Measurements from ENCODE around the gene SLC10A7. TPM values are rescaled to one million over a fixed set of nuclear protein-coding genes. Genes with fewer than 3 reads are reported as not detected.

Gene SLC10A7
- polyA plus RNA-seq, 1 donor (not counting 4 experiments of a cell fraction or from before 2014, with no cell fraction given), result 12.7 TPM

DNA sequence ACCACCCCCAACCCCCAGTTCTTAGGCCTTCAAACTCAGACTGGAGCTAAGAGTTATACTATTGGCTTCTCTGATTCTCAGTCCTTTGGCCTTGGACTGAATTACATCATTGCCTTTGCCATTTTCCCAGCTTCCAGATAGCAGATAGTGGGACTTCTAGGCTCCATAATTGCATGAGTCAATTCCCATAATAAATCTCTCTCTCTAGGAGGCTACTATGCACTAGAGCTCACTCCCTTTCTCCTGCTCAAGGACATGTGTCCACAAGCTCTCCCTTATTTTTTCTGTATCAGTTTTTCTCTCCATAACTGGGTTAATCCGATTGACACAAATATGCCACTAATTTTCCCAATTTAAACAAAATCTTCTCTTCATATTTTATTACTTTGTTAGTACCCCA, 204.0 kb downstream of the SLC10A7 start:
- no peak for FAIRE-seq
- H2AFZ ChIP-seq (ENCODE audit: control insufficient read depth, low read length), result no peak overlapping the region
- dilution Hi-C loops (cut with MboI; ENCODE audit: extremely low pct_ligation_motif_present, low sequenced_read_pairs), result no loop called here

DNA sequence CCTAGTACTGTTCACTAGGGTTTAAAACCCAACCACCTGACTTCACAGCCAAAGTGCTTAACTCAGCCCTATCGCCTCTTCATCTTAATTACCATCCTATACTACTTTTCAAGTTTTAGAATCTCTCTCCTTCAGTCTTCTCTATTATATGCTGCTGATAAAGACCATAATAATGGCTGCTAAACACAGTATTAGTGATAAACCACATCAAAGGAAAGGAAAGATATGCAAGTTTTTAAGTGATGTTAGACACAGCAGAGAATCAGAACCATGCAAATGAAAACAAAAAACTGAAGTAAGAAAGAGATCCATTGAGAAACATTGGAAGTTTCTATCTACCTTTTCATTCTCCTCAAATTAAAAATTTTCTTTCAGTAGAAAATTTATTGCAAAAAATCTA, 206.6 kb downstream of the SLC10A7 start:
- H4K20me1 ChIP-seq (ENCODE audit: control insufficient read depth, extremely low read depth, insufficient read depth, low read length), result no peaks in the 10 kb centered on the region
- no peaks in the 10 kb centered on the region for H3K9me3 ChIP-seq (ENCODE audit: control insufficient read depth, low read depth, low read length)
- no peak overlapping the region for H3K27ac ChIP-seq (ENCODE audit: control insufficient read depth, insufficient read depth, low read length)
- no peaks in the 10 kb centered on the region for H3K4me1 ChIP-seq (ENCODE audit: control insufficient read depth, extremely low read depth, insufficient read depth, low read length)
- no peak overlapping the region for H2AFZ ChIP-seq (ENCODE audit: control insufficient read depth, low read length)
- H3K79me2 ChIP-seq (ENCODE audit: control insufficient read depth, insufficient read depth, low read length), result no peaks in the 10 kb centered on the region
- TF ChIP-seq, protein P1, sequence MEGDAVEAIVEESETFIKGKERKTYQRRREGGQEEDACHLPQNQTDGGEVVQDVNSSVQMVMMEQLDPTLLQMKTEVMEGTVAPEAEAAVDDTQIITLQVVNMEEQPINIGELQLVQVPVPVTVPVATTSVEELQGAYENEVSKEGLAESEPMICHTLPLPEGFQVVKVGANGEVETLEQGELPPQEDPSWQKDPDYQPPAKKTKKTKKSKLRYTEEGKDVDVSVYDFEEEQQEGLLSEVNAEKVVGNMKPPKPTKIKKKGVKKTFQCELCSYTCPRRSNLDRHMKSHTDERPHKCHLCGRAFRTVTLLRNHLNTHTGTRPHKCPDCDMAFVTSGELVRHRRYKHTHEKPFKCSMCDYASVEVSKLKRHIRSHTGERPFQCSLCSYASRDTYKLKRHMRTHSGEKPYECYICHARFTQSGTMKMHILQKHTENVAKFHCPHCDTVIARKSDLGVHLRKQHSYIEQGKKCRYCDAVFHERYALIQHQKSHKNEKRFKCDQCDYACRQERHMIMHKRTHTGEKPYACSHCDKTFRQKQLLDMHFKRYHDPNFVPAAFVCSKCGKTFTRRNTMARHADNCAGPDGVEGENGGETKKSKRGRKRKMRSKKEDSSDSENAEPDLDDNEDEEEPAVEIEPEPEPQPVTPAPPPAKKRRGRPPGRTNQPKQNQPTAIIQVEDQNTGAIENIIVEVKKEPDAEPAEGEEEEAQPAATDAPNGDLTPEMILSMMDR (optimal IDR thresholded peaks at IDR 0.05 in 1 of 3, IDR thresholded peaks at IDR 0.05 in 1 of 3, conservative IDR thresholded peaks at IDR 0.05 in 1 of 3; ENCODE audit: extremely low read depth in 1 of 3, insufficient read depth in 2 of 3, low read length in 3 of 3), result no peak
- TF ChIP-seq EZH2 (IDR thresholded peaks at IDR 0.05; ENCODE audit: low read length), result no peak
- no peaks in the 10 kb centered on the region for H3K36me3 ChIP-seq (ENCODE audit: control insufficient read depth in 2 of 2, extremely low read depth in 1 of 2, insufficient read depth in 2 of 2, low read length in 2 of 2)
- FAIRE-seq (no peak), DNase-seq (ENCODE audit: low read depth, low spot score) (no peak)
- no peak overlapping the region for H3K4me3 ChIP-seq (ENCODE audit: control insufficient read depth in 2 of 3, extremely low read depth in 1 of 3, insufficient read depth in 2 of 3, low read depth in 1 of 3, low read length in 3 of 3)
- no peaks in the 10 kb centered on the region for H3K9me1 ChIP-seq (ENCODE audit: control insufficient read depth, extremely low read depth, insufficient read depth, low read length)
- no peak overlapping the region for H3K9ac ChIP-seq (ENCODE audit: control insufficient read depth, extremely low read depth, insufficient read depth, low read length)
- H3K4me2 ChIP-seq (ENCODE audit: control insufficient read depth, extremely low read depth, insufficient read depth, low read depth, low read length), result no peak overlapping the region
- no peaks in the 10 kb centered on the region for H3K27me3 ChIP-seq (ENCODE audit: control insufficient read depth, extremely low read depth, insufficient read depth, low read length)
- dilution Hi-C loops (cut with MboI; ENCODE audit: extremely low pct_ligation_motif_present, low sequenced_read_pairs), result no loop called here

More for the DNA sequence above, 204.0 kb downstream of the SLC10A7 start:
- no peak for DNase-seq (ENCODE audit: low read depth, low spot score)
- Histone ChIP-seq H3K79me2 (ENCODE audit: control insufficient read depth, insufficient read depth, low read length) (no peaks in the 10 kb centered on the region), H3K27me3 (ENCODE audit: control insufficient read depth, extremely low read depth, insufficient read depth, low read length) (no peaks in the 10 kb centered on the region), H3K4me2 (ENCODE audit: control insufficient read depth, extremely low read depth, insufficient read depth, low read depth, low read length) (no peak overlapping the region), H3K36me3 (ENCODE audit: control insufficient read depth in 2 of 2, extremely low read depth in 1 of 2, insufficient read depth in 2 of 2, low read length in 2 of 2) (no peaks in the 10 kb centered on the region), H3K27ac (ENCODE audit: control insufficient read depth, insufficient read depth, low read length) (no peak overlapping the region), H3K4me1 (ENCODE audit: control insufficient read depth, extremely low read depth, insufficient read depth, low read length) (no peaks in the 10 kb centered on the region), H3K9me3 (ENCODE audit: control insufficient read depth, low read depth, low read length) (no peaks in the 10 kb centered on the region), H3K9ac (ENCODE audit: control insufficient read depth, extremely low read depth, insufficient read depth, low read length) (no peak overlapping the region), H4K20me1 (ENCODE audit: control insufficient read depth, extremely low read depth, insufficient read depth, low read length) (no peaks in the 10 kb centered on the region), H3K9me1 (ENCODE audit: control insufficient read depth, extremely low read depth, insufficient read depth, low read length) (no peaks in the 10 kb centered on the region), H3K4me3 (ENCODE audit: control insufficient read depth in 2 of 3, extremely low read depth in 1 of 3, insufficient read depth in 2 of 3, low read depth in 1 of 3, low read length in 3 of 3) (no peak overlapping the region)
- no peak for TF ChIP-seq EZH2 (IDR thresholded peaks at IDR 0.05; ENCODE audit: low read length)
- TF ChIP-seq, protein P1 (optimal IDR thresholded peaks at IDR 0.05 in 1 of 3, IDR thresholded peaks at IDR 0.05 in 1 of 3, conservative IDR thresholded peaks at IDR 0.05 in 1 of 3; ENCODE audit: extremely low read depth in 1 of 3, insufficient read depth in 2 of 3, low read length in 3 of 3), result no peak

All from keratinocyte (primary cell).